ENCODE measurements around the gene FBXL7. TPM values are rescaled to one million over a fixed set of nuclear protein-coding genes. Genes with fewer than 3 reads are reported as not detected.

Gene FBXL7
- polyA plus RNA-seq, 1 donor from 2014 or later: 0.24 TPM

DNA sequence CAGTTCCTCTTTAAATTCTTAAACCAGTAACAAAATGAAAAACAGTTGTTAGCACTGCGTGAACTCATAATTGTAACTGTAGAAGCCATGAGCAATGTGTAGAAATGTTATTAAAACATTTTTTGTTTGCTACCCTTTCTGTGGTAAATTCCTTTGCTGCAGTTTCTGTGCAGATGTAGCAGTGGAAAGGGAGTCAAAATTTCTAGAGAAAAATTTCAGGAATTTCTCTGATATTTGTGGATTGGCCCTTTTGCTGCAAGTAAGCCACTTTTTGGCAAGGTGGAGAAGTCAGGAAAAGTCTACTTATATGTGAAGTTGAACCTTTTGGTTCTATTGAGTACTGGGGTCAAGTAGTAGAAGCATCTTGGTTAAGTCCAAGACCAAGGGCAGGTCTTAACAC is 10.1 kb downstream of the FBXL7 start:
- Histone ChIP-seq H3K4me3 (ENCODE audit: low read length) (no peak overlapping the region), H3K27me3 (ENCODE audit: insufficient read depth, low read depth, low read length) (no peaks in the 10 kb centered on the region), H3K4me2 (ENCODE audit: low read length) (no peak overlapping the region), H4K20me1 (ENCODE audit: insufficient read depth) (no peaks in the 10 kb centered on the region), H3F3A (ENCODE audit: insufficient read depth, low read length, poor library complexity, severe bottlenecking) (no peaks in the 10 kb centered on the region), H3K9ac (ENCODE audit: low read length) (no peak overlapping the region), H3K9me2 (ENCODE audit: insufficient read depth, low read length) (no peaks in the 10 kb centered on the region), H3K27ac (ENCODE audit: low read length) (no peak overlapping the region), H2AFZ (ENCODE audit: low read depth, low read length) (no peak overlapping the region), H3K79me2 (replicated peaks; ENCODE audit: insufficient read depth, low read length) (peaks cover 32% of the 10 kb centered on the region), H3K36me3 (ENCODE audit: insufficient read depth, low read length) (no peaks in the 10 kb centered on the region), H3K9me3 (ENCODE audit: low read length) (no peaks in the 10 kb centered on the region)
- no peak for TF ChIP-seq EP300 (conservative IDR thresholded peaks at IDR 0.05; ENCODE audit: poor library complexity, severe bottlenecking)
- TF ChIP-seq EZH2 (IDR thresholded peaks at IDR 0.05; ENCODE audit: borderline replicate concordance, insufficient read depth, low read length, poor library complexity, severe bottlenecking): no peak
- TF ChIP-seq, protein P1, sequence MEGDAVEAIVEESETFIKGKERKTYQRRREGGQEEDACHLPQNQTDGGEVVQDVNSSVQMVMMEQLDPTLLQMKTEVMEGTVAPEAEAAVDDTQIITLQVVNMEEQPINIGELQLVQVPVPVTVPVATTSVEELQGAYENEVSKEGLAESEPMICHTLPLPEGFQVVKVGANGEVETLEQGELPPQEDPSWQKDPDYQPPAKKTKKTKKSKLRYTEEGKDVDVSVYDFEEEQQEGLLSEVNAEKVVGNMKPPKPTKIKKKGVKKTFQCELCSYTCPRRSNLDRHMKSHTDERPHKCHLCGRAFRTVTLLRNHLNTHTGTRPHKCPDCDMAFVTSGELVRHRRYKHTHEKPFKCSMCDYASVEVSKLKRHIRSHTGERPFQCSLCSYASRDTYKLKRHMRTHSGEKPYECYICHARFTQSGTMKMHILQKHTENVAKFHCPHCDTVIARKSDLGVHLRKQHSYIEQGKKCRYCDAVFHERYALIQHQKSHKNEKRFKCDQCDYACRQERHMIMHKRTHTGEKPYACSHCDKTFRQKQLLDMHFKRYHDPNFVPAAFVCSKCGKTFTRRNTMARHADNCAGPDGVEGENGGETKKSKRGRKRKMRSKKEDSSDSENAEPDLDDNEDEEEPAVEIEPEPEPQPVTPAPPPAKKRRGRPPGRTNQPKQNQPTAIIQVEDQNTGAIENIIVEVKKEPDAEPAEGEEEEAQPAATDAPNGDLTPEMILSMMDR (IDR thresholded peaks at IDR 0.05; ENCODE audit: poor library complexity, severe bottlenecking): no peak
- TF ChIP-seq RAD21 (conservative IDR thresholded peaks at IDR 0.05): no peak
- TF ChIP-seq TAF1 (IDR thresholded peaks at IDR 0.05; ENCODE audit: low read depth): no peak
- TF ChIP-seq, protein P2, sequence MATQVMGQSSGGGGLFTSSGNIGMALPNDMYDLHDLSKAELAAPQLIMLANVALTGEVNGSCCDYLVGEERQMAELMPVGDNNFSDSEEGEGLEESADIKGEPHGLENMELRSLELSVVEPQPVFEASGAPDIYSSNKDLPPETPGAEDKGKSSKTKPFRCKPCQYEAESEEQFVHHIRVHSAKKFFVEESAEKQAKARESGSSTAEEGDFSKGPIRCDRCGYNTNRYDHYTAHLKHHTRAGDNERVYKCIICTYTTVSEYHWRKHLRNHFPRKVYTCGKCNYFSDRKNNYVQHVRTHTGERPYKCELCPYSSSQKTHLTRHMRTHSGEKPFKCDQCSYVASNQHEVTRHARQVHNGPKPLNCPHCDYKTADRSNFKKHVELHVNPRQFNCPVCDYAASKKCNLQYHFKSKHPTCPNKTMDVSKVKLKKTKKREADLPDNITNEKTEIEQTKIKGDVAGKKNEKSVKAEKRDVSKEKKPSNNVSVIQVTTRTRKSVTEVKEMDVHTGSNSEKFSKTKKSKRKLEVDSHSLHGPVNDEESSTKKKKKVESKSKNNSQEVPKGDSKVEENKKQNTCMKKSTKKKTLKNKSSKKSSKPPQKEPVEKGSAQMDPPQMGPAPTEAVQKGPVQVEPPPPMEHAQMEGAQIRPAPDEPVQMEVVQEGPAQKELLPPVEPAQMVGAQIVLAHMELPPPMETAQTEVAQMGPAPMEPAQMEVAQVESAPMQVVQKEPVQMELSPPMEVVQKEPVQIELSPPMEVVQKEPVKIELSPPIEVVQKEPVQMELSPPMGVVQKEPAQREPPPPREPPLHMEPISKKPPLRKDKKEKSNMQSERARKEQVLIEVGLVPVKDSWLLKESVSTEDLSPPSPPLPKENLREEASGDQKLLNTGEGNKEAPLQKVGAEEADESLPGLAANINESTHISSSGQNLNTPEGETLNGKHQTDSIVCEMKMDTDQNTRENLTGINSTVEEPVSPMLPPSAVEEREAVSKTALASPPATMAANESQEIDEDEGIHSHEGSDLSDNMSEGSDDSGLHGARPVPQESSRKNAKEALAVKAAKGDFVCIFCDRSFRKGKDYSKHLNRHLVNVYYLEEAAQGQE (IDR thresholded peaks at IDR 0.05; ENCODE audit: borderline replicate concordance): no peak
- TF ChIP-seq MXI1 (conservative IDR thresholded peaks at IDR 0.05; ENCODE audit: poor library complexity, severe bottlenecking): no peak
- no peak for TF ChIP-seq SMC3 (conservative IDR thresholded peaks at IDR 0.05; ENCODE audit: poor library complexity)
- TF ChIP-seq POLR2AphosphoS5 (IDR thresholded peaks at IDR 0.05): no peak

GRCh38 chr5:15510831-15511230 is 10.9 kb downstream of the FBXL7 start:
- H3K79me2 ChIP-seq (replicated peaks; ENCODE audit: insufficient read depth, low read length): peaks cover 27% of the 10 kb centered on the region
- H4K20me1 ChIP-seq (ENCODE audit: insufficient read depth): no peaks in the 10 kb centered on the region
- no peak overlapping the region for H3K9ac ChIP-seq (ENCODE audit: low read length)
- H3K4me2 ChIP-seq (ENCODE audit: low read length): no peak overlapping the region
- TF ChIP-seq MXI1 (conservative IDR thresholded peaks at IDR 0.05; ENCODE audit: poor library complexity, severe bottlenecking): no peak
- TF ChIP-seq, protein P1 (IDR thresholded peaks at IDR 0.05; ENCODE audit: poor library complexity, severe bottlenecking): no peak
- TF ChIP-seq RAD21 (conservative IDR thresholded peaks at IDR 0.05): no peak
- TF ChIP-seq POLR2AphosphoS5 (IDR thresholded peaks at IDR 0.05): no peak
- TF ChIP-seq SMC3 (conservative IDR thresholded peaks at IDR 0.05; ENCODE audit: poor library complexity): no peak
- TF ChIP-seq TAF1 (IDR thresholded peaks at IDR 0.05; ENCODE audit: low read depth): no peak
- TF ChIP-seq EP300 (conservative IDR thresholded peaks at IDR 0.05; ENCODE audit: poor library complexity, severe bottlenecking): no peak
- TF ChIP-seq, protein P2 (IDR thresholded peaks at IDR 0.05; ENCODE audit: borderline replicate concordance): no peak
- TF ChIP-seq EZH2 (IDR thresholded peaks at IDR 0.05; ENCODE audit: borderline replicate concordance, insufficient read depth, low read length, poor library complexity, severe bottlenecking): no peak
- no peaks in the 10 kb centered on the region for H3K9me3 ChIP-seq (ENCODE audit: low read length)
- no peaks in the 10 kb centered on the region for H3K9me2 ChIP-seq (ENCODE audit: insufficient read depth, low read length)
- no peak overlapping the region for H2AFZ ChIP-seq (ENCODE audit: low read depth, low read length)
- H3F3A ChIP-seq (ENCODE audit: insufficient read depth, low read length, poor library complexity, severe bottlenecking): no peaks in the 10 kb centered on the region
- no peaks in the 10 kb centered on the region for H3K36me3 ChIP-seq (ENCODE audit: insufficient read depth, low read length)
- no peaks in the 10 kb centered on the region for H3K27me3 ChIP-seq (ENCODE audit: insufficient read depth, low read depth, low read length)
- no peak overlapping the region for H3K27ac ChIP-seq (ENCODE audit: low read length)
- H3K4me3 ChIP-seq (ENCODE audit: low read length): no peak overlapping the region
